HG02610 (cell line): Measurements from ENCODE around the gene ATP1A3.
"Not testable (repeated sequence)": the region's sequence is repeated elsewhere in the genome, so short reads cannot be mapped to it uniquely, and the experiment has no call there.

Source experiments
- ATAC-seq: cut with Tn5 transposase; IDR thresholded peaks from one replicate; pipeline ENCODE4 v1.9.1; 2021; ENCODE audit warnings: mild to moderate bottlenecking, moderate library complexity; ENCODE audit not compliant: unreplicated experiment

The ATP1A3 gene

GRCh38 chr19:42012747-42013146, 18.7 kb upstream of the ATP1A3 start:
- not testable (repeated sequence) for ATAC-seq

- no peak for ATAC-seq
These were observed 16.5 kb upstream of the ATP1A3 start for GRCh38 chr19:42010245-42011126.

- no peak for ATAC-seq
These were observed 12.5 kb upstream of the ATP1A3 start for GRCh38 chr19:42006569-42006968.

- ATAC-seq = no peak
These were observed 11.5 kb upstream of the ATP1A3 start for GRCh38 chr19:42005504-42005903.

- ATAC-seq = no peak
These were observed 9.7 kb upstream of the ATP1A3 start for GRCh38 chr19:42003506-42004294.

GRCh38 chr19:41999878-42000208, 5.8 kb upstream of the ATP1A3 start:
- ATAC-seq = no peak

- no peak for ATAC-seq
These were observed 5.2 kb upstream of the ATP1A3 start for GRCh38 chr19:41999071-41999877.

- ATAC-seq = no peak
These were observed 4.4 kb upstream of the ATP1A3 start for GRCh38 chr19:41998246-41999020.

GRCh38 chr19:41997851-41998229, 3.8 kb upstream of the ATP1A3 start:
- ATAC-seq = no peak

- no peak for ATAC-seq
These were observed 3.3 kb upstream of the ATP1A3 start for GRCh38 chr19:41997121-41997850.

- ATAC-seq = no peak
These were observed 2.1 kb upstream of the ATP1A3 start for GRCh38 chr19:41995959-41996797.

GRCh38 chr19:41994994-41995958, 1.2 kb upstream of the ATP1A3 start:
- ATAC-seq = no peak

GRCh38 chr19:41994521-41994971, 516 bp upstream of the ATP1A3 start:
- ATAC-seq = no peak

- not testable (repeated sequence) for ATAC-seq
These were observed 2.0 kb downstream of the ATP1A3 start for GRCh38 chr19:41991925-41992569.

- no peak for ATAC-seq
These were observed 3.0 kb downstream of the ATP1A3 start for GRCh38 chr19:41991025-41991424.

- no peak for ATAC-seq
These were observed 3.4 kb downstream of the ATP1A3 start for GRCh38 chr19:41990615-41991014.

GRCh38 chr19:41990028-41990427, 4.0 kb downstream of the ATP1A3 start:
- ATAC-seq = no peak
